NCI-H2107 treated with DMSO at 0.1 percent for 48 hours (cell line): ENCODE results near the gene GGT7.
"Not testable (repeated sequence)": the region's sequence is repeated elsewhere in the genome, so short reads cannot be mapped to it uniquely, and the experiment has no call there.

Source experiments
- DNase-seq: peaks from one replicate; lab custom pipeline; 2025; ENCODE audit not compliant: unreplicated experiment; lab: John Stamatoyannopoulos, UW

GGT7 gene

GRCh38 chr20:34850969-34851368 lies 21.7 kb downstream of the GGT7 start:
- DNase-seq, result no peak

DNA sequence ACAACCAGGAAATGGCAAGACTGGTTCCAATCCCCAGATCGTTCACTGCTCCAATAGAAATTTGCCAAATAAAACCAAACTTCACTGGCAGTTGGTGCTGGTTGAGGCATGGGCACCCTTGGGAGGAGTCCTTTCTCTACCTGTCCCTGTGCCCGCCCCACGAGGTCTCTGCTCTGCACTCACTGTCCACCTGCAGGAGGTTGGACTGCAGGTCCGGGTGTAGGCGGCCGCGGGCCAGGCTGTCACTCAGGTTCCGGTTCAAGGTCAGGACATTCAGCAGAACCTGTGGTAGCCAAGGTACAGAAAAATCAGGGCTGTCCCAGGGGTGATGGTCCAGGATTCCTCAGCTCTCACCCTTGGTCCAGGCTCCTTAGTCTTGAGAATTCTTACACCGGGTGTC lies 22.9 kb downstream of the GGT7 start:
- no peak for DNase-seq

DNA sequence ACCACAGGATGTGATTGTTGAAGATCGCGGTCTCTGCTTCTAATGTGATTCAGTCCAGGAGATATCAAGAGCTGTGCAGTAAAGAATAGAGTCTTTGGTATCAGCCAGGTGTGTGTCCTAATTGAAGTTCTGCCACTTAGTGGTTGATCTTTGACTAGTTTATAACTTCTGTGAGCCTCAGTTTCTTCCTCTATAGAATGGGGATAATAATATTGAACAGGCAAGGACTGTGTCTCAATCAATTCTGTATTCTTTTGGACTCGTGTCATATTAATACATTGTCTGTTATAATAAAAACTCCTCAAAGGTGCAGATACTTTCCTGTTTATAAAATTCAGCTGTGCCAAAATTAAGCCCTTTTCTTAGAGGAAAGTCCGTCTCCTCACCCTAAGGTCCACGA lies 24.1 kb downstream of the GGT7 start:
- DNase-seq, result no peak

- no peak for DNase-seq
Observed at GRCh38 chr20:34843421-34843820, 29.2 kb downstream of the GGT7 start.

DNA sequence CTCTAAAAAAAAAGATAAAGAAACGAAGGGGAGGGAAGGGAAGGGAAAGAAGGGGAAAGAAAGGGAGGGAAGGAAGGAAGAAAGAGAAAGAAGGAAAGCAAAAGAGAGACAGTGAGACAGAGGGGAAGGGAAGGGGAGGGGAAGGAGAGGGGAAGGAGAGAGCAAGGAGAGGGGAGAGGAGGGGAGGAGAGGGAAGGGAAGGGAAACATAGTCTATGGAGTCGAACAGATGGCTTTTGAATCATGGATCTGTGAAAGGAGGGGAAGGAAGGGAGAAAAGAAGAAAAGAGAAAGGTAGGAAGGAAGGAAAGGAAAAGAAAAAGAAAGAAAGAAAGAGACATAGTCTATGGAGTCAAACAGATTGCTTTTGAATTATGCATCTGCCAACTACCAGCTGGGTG lies 30.5 kb downstream of the GGT7 start:
- no peak for DNase-seq

DNA sequence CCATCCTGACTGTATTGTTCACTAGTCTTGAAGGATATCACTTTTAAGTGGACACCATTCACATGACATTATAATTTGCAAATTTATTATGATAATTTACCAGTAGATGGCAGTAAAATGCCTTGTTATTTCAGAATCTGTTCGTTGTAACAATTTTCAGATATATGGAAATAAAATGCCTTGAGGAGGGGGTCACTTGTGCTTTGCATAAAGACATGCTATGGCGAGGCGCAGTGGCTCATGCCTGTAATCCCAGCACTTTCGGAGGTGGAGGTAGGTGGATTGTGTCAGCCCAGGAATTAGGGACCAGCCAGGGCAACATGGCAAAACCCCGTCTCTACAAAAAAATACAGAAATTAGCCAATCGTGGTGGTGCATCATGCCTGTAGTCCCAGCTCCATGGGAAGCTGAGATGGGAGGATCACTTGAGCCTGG lies 38.2 kb downstream of the GGT7 start:
- DNase-seq, result peak; percentile 46

GRCh38 chr20:34831936-34832335 lies 40.7 kb downstream of the GGT7 start:
- DNase-seq, result no peak

DNA sequence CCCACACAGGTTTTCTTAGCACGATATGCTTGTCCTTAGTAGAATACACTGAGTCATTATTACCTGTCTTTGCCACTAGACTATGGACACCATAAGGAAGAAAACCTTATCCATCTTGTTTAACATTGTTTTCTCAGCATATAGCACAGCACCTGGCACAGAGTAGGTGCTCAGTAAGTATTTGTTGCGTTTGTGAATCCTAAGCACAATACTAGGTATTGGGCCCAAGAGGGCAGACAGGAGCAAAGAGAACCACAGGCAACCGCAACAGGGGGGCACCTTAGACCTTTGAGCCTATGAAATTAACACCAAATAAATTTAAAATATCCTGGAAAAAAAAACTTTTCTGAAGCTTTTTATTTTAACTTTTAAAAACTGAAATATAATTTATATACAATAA lies 43.5 kb downstream of the GGT7 start:
- no peak for DNase-seq

GRCh38 chr20:34825530-34826362 lies 46.9 kb downstream of the GGT7 start, which contains the start of gene NCOA6:
Gene NCOA6, minus strand, starts transcription at chr20:34825651. Its CDS starts 43,296 bp downstream, at chr20:34782355.
- peak; percentile 20 for DNase-seq

DNA sequence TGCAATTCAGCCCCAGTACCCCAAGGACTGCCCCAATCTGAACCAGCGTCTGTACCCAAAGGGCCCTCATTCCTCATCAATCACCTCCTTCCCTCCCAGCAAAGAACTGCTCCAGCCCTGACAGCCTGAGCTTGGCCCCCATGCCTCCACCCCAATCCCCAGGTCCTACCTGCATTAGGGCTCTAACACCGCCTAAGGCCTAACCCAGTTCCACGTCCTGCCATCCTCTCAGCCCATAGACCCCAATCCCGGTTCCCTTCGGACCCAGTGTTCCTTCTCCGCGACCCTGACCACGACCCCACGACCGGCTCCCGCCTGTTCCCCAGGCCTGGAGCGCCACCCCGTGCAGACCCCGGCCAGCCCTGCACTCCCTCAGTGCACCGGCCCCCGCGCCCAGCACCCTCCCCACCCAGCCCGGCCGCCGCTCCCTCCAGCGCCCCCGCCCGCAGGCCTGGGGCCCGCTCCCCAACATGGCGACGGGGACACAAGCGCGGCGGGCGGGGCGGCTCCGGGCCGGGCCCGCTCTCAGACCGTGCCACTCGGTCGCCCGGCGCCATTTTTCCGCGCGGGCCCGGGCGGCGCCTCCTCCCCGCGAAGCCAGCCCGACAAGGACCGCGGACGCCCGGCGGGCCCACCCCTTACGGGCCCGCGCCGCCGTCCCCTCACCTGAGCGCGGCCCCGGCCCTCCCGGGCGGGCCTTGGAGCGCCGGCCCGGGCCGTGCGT lies 47.7 kb downstream of the GGT7 start:
- DNase-seq, result peak; percentile 39

GRCh38 chr20:34824452-34824805 lies 48.2 kb downstream of the GGT7 start:
- DNase-seq, result peak; percentile 54

DNA sequence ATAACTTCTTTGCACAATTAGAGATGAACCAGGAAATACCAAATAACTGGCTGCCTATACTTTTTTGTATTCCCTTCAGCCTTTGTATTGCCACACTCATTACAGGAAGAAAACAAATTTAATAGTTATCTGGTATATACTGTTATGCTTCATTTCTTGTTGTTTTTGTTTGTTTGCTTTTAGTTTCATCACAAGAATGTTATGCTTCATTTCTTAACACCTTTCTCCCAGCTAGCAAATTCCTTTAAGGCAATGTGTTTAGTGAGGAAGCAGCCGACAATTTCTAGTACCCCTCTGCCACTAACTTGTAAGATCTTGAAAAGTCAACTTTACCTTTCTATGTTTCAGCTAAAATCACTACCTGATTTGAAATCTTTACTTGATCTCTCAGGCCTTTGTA lies 48.6 kb downstream of the GGT7 start:
- no peak for DNase-seq

GRCh38 chr20:34820805-34821578 lies 51.7 kb downstream of the GGT7 start:
- no peak for DNase-seq

DNA sequence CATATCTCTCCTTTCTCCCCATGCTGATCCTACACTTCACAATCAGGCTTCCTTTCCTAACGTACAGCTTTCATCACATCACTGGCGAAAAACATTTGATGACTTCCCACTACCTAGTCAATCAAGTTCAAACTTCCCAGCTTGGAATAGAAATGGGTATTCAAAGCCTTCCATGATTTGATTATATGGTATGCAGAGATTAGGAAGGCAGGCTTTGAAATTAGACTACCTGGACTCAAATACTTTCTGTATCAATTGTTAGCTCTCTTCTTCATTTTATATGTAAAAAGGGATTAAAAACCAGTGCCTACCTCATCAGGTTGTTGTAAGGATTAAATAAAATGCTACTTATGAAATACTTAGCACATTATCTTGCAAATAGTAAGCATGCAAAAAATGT lies 54.9 kb downstream of the GGT7 start:
- DNase-seq, result no peak

DNA sequence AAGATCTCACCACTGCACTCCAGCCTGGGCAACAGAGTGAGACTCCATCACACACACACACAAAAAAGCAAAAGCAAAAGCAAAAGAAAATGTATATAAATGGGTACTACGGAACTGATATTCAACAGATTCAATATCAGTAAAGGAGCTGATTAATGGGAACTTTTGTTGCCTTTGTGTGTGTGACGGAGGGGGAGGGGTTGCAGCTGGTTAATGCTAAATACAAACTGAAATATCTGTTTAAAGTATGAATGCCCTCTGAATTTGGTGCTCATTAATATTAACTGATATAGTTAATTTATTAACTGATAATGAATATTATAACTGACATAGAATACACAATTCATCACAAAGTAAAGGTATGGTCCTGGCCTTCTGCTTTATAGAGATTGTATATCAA lies 55.6 kb downstream of the GGT7 start:
- DNase-seq, result no peak

GRCh38 chr20:34815636-34816035 lies 57.0 kb downstream of the GGT7 start:
- DNase-seq, result no peak

DNA sequence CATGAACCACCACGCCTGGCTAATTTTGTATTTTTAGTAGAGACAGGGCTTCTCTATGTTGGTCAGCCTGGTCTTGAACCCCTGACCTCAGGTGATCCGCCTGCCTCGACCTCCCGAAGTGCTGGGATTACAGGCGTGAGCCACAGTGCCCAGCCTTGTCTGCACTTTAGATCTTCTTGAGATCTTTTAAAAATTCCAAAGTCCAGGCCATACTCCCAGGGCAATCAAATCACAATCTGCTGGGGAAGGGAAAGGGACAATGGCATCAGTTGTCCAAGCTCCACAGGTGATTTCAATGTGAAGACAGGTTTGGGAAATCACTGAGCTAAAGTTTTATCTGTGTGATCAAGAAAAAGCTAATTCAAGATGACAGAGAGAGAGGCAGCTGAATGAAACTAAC lies 64.1 kb downstream of the GGT7 start:
- DNase-seq, result no peak

DNA sequence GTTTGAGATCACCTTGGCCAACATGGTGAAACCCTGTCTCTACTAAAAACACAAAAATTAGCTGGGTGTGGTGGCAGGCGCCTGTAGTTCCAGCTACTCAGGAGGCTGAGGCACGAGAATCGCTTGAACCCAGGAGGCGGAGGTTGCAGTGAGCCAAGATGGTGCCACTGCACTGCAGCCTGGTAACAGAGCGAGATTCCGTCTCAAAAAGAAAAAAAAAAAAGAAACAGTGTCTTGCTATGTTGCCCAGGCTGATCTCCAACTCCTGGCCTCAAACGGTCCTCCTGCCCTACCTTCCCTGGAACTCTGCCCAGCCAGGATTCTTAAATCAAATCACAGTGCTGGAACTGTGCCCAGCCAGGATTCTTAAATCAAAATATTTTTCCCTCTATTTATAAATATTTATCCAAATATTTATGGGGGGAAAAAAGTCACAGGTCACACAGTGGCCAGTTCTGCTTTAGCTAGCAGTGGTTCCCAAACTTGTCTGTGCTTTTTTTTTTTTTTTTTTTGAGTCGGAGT lies 64.7 kb downstream of the GGT7 start:
- DNase-seq, result not testable (repeated sequence)

DNA sequence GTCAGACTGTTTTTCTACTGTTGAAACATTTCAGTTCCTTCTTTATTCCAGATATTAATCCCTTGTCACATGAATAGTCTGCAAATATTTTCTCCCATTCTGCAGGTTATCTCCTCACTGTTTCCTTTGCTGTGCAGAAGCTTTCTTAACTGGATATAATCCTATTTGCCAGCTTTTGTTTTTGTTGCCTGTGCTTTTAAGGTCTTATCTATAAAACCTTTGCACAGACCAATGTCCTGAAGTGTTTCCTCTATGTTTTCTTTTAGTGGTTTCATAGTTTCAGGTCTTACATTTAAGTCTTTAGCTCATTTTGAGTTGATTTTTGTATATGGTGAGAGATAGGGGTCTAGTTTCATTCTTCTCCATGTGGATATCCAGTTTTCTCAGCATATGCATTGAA lies 66.4 kb downstream of the GGT7 start:
- no peak for DNase-seq

- DNase-seq, result no peak
Observed at GRCh38 chr20:34798871-34799270, 73.8 kb downstream of the GGT7 start.

DNA sequence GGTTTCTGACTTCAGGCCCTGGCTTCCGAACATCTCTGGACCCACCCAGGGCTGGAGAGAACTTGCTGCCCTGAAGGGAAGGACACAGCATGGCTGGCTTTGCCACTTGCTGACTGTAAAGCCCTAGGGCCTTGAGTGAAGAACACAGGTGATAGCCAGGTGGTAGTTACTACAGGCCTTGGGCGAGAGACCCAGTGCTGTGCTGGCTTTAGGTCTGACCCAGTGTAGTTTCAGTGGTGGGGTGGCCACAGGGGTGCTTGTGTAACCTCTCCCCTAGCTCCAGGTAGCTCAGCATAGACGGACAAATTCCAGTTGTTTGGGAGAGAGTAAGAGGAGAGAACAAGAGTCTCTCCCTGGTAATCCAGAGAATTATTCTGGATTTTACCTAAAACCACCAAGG lies 74.3 kb downstream of the GGT7 start:
- DNase-seq, result no peak
